ENCODE results near the gene IL21R.
"Not testable (repeated sequence)": the region's sequence is repeated elsewhere in the genome, so short reads cannot be mapped to it uniquely, and the experiment has no call there.

Gene IL21R

DNA sequence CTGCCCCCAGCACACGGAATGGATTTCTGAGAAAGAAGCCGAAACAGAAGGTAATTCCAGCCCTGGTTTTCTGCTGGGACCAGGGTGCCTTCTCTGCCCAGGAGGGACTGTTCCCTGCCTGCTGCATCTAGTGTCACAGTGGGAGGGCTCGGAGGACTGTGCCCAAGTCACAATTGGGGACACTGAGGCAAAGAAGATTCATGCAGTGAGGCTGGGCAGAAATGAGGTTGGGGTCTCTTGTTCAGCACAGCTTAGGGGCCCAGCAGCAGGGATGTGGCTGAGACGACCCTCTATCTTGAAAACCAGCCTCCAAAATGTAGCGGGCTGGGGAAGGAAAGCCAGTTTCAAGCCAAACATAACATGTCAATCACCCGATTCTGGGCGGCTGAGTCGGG lies 592 bp downstream of the IL21R start:
- DNase-seq (ENCODE audit: low read depth): no peak

DNA sequence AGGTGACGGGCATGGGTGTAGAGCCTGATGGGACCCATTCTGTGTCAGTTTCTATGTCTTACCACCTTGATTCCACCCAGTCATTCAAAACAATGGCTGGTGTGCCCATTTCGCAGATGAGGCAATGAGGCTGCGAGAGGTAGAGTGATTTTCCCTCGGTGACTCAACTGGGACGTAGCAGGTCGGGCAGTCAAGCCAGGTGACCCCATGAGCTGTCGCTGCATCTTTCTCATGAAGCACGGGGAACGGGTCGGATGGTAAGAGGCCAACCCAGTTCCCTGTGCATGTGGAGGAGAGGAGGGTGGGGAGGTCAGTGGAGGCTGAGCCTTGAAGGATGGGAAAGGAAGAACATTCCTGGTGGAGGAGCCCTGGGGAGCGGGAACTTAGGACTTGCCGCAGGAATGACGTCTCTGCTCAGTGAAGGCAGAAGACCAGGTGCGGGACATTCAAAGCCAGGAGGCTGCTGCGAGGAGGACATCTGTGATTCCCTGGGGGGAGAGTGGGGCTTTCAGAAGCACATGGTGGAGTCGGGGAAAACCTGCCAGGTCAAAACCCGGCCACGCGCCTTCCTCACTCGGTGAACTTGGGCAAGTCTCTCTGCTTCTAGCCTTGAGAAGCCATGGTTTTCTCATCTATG lies 1.1 kb downstream of the IL21R start:
- DNase-seq (ENCODE audit: low read depth): no peak

DNA sequence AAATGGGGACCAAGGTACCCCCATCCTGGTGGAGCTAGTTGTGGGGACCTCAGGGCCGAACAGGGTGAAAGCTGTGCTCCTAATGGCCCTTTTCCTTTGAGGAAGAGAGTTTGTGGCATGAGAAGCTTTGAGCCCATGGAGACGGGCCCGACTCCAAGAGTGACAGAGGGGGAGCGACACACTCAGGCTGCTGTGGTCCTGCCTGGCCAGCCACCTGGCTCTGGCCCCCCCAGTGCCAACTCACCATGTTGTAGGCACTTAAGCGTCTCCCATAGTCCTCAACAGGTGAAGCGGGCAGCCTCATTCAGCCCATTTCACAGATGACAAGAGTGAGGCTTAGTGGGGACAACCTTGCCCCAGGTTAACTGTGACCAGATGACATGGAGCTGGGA lies 1.6 kb downstream of the IL21R start:
- no peak for DNase-seq (ENCODE audit: low read depth)

DNA sequence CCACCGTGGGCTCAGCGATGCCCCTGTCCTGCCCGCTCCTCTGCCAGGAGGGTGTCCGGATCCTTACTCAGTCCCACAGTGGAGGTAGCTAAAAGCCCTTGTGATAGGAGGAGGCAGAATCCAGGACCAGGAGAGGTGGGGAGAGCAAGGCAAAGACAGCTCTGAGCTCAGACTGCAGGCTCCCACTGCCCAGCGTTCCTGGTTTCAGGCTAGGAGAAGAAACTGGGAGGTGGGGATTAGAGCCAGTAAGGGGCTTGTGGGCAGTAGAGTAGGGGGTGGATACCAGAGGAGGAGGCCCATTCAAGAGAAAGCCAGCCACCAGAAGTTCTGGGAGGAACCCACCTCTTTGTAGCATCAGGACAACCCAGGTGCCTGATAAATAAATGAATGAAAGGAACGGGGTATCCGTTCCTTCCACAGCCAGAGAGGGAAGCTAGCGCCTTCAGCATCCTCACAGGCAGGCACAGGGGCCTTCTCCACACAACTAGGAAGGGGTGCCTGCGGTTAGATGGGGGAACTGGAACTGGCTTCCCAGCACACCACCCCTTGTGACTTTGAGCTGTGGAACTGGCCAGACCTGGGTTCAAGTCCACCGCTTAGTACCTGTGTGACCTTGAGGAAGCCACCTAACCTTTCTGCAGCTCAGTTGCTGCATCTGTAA lies 2.3 kb downstream of the IL21R start:
- no peak for DNase-seq (ENCODE audit: low read depth)

DNA sequence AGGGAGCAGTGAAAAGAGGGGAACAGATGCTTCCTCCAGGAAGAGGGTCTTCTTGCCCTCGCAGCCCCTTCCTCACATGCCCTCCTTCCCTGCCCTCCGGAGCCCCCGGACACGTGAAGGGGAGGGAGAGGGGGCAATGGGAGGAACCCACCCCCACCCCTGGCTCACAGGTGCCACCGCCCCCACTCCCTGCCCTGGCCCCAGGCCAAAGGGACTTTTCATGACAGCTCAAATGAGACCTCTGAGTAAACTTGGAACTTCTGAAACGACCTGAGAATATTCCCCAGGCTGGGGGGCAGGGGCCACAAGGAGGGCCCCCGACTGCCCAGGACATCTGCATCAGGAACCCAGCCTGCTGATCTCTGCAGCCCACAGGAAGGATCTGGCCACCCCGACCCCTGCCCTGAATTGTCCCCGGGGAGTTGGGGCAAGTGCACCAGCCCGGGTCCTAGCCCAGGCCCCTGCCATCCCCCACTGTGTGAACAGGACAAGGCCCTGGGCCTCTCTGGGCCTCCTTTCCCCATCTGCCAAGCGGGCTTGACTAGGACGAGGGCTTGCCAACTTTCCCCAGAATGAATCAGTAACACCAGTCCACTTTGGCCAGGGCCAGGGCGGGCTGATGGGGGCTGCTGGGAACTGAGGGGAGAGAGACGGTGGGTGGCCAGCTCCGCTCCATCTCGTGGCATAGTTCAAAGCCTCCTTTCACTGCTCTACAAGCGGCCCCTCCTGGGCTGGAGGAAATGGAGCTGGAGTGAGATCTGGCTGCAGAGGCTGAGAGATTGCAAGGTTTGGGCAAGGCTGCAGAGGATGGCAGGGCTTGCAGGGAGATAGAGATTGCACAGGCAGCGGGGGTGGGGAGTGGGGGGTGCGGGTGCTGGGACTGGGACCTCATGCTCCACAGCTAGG lies 3.8 kb downstream of the IL21R start:
- no peak for DNase-seq (ENCODE audit: low read depth)

DNA sequence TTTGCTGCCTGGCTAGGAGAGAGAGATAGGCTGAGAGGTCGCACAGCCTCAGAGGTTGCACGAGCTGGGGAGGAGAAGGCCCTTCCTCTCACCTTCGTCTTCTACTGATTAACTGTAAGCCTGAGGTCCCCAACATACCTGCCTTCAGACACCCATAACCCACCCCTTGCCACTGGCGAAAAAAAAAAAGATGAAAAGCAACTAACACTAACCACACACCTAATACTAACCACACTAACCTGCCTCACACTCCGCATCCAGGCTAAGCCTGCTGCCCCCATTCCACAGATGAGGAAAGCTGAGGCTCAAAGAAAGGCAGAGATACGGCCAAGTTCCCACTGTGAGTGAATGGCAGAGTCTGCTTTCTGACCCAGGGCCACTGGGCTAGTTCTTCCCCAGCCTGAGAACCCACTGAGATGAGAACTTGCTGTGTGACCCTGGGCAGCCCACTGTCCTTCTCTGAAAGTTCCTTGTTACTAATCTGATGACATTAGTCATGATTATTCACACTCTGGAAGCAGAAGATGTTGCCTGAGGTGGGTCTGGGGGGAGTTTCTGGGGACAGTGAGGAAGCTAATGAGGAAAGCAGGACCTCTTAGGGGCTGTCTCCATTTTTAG lies 4.6 kb downstream of the IL21R start:
- DNase-seq (ENCODE audit: low read depth): no peak

DNA sequence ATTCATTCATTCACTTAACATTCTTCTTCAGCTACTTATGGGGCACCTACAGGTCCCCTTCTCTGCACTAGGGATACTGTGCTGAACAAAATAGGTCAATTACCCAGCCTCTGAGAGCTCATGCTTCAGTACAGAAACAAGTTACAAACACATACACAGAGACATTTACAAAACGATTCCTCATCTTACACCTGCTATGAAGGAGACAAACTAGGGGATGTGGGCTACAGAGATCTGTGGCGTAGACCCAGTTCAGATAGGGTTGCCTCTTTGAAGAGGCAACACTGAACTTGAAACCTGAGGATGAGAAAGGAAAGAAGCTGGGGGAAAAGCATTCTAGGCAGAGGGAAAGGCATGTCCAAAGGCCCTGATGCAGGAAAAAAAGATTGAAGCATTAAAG lies 5.2 kb downstream of the IL21R start:
- no peak for DNase-seq (ENCODE audit: low read depth)

DNA sequence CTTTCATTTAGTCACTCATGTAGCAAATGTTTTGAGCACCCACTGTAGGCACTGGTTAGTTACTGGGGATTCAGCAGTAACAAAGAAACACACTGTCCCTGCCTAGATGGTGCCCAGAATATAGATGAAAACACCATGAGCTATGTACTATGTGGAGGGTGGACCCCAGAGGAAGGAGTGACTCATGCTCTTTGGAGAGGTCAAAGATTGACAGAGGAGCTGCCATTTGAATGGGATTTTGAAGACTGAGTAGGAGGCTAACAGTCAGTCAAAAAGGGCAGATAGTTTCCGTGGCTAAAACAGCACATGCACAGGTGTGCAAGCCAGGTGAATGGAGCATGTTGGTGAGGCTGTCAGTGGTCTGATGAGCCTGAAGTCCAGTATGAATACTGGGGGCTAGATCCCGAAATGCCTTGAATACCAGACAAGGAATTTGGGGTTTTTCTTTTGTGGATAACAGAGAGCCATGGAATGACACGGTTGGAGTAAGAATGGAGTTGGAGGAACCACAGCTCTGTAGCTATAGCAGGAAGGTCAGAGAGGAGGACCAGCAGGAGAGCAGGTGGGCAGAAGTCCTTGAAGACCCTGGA lies 6.1 kb downstream of the IL21R start:
- peak; percentile 43 for DNase-seq (ENCODE audit: low read depth)

DNA sequence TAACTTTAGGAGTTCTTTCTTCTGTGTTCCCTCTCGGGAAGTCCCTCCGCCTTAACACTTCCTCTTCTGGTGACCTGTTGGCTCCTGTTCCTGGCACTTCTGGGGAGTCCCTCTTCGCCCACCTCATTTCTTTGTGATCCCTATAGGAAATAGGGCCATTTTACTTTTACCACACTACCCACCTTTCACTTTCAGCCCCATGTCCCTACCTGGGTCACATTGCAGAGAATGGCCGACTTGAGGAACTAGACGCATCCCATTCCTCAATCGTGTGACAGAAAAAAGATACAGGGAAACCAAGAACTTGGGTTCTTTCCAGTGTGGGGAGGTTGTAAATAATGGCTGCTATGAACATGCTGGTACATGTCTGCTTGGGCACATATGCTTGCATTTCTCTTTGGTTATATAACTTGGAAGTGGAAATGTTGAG lies 6.6 kb downstream of the IL21R start:
- DNase-seq (ENCODE audit: low read depth): no peak

DNA sequence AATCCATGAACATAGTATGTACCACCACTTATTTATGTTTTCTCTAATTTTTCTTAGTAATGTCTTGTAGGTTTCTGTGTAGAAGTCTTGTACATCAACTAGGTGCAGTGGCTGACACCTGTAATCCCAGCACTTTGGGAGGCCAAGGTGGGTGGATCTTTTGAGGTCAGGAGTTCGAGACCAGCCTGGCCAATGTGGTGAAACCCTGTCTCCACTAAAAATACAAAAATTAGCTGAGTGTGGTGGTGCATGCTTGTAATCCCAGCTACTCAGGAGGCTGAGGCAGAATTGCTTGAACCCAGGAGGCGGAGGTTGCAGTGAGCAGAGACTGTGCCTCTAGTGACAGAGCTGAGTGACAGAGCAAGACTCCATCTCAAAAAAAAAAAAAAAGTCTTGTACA lies 8.0 kb downstream of the IL21R start:
- DNase-seq (ENCODE audit: low read depth): not testable (repeated sequence)

DNA sequence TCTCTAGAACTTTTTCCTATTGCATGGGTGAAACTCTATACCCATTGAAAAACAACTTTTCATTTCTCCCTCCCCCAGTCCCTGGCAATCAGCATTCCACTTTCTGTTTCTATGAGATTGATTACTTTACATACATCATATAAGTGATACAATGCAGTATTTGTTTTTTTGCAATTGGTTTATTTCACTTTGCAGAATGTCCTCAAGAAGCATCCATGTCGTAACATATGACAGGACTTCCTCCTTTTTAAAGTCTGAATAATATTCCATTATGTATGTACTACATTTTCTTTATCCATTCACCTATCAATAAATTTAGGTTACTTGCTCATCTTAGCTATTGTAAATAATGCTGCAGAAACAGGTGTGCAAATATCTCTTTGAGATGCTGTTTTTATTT lies 8.8 kb downstream of the IL21R start:
- no peak for DNase-seq (ENCODE audit: low read depth)

DNA sequence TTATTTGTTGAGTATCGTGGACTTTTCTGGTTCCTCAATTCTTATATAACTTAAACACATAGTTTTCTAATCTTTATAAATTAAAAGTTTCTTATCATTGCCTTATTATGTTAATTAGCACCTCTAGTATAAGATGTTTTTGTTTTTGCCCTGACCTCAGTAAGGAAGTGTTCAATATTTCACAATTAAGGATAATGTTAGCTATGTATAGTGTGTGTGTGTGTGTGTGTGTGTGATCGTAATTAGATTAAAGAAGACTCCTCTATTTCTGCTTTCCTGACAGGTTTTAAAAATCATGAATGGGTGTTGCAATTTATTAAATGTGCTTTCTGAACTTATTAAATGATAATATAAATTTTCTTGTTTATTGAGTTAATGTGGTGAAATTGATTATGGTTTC lies 12.0 kb downstream of the IL21R start:
- DNase-seq (ENCODE audit: low read depth): no peak

DNA sequence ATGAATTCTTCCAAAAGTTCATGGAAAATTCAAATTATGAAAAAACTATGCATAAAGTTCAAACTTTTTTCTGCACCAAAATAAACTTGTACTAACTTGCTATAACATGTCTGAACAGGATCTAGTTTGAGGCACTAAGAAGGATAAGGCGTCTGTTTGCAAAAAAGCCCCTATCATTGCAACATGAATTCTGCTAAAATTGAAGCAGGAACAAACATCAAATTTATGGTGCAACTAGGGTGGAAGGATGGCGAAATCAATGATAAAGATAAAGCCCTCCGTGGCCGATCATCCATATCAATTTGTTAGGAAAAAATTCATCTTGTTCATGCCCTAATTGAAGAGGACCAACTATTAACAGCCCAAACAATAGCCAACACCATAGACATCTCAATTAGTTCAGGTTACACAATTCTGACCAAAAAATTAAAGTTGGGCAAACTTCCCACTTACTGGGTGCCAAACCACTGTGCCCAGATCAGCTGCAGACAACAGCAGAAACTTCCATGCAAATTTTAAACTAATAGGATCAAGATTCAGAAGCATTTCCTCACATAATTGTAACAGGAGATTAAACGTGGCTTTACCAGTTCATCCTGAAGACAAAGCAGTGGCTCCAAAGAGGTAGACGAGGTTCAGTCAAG lies 12.9 kb downstream of the IL21R start:
- no peak for DNase-seq (ENCODE audit: low read depth)

DNA sequence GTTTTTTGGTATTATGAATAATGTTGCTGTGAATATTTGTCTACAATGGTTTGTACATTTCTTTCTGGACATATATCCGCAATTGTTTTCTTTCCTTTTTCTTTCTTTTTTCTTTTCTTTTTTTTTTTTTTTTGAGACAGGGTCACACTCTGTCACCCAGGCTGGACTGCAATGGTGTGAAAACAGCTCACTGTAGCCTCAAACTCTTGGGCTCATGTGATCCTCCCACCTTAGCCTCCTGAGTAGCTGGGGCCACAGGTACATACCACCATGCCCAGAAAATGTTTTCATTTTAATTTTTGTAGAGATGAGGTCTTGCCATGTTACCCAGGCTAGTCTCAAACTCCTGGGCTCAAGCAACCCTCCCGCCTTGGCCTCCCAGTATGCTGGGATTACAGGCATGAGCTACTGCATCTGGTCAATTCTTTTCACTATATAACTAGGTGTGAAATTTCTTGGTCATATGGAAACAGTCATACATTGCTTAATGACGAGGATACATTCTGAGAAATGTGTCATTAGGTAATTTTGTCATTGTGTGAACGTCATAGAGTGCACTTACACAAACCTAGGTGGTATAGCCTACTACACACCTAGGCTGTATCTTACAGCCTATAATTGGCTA lies 15.2 kb downstream of the IL21R start:
- DNase-seq (ENCODE audit: low read depth): no peak

DNA sequence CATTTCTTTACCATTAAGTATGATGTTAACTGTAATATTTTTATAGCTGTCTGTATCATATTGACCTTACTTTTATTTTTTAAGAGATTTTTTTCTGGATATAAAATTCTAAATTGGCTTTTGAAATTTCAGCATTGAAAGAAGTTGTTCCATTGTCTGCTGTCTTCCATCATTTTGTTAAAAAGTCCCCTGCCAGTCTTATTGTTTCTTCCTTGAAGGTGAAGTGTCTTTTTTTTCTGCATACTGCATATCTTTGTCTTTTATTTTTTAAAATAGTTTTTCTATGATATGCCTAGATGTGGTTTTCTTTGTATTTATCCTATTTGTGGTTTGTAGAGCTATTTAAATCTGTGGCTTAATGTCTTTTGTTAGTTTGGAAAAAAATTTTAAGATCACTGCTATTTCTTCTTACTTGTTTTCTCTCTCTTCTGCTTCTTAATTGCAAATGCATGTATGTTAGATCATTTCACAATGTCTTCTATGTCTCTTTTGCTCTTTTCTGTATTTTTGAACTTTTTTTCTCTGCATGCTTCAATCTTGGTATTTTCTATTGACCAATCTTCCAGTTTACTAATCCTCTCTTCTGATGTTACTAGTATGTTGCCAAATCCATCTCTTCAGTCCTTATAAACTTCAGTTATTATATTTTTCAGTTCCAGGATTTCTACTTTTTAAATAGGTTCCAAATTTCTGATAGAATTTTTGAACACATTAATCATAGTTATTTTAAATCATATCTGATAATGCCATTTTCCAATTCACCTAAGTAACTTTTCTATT lies 20.2 kb downstream of the IL21R start:
- no peak for DNase-seq (ENCODE audit: low read depth)

DNA sequence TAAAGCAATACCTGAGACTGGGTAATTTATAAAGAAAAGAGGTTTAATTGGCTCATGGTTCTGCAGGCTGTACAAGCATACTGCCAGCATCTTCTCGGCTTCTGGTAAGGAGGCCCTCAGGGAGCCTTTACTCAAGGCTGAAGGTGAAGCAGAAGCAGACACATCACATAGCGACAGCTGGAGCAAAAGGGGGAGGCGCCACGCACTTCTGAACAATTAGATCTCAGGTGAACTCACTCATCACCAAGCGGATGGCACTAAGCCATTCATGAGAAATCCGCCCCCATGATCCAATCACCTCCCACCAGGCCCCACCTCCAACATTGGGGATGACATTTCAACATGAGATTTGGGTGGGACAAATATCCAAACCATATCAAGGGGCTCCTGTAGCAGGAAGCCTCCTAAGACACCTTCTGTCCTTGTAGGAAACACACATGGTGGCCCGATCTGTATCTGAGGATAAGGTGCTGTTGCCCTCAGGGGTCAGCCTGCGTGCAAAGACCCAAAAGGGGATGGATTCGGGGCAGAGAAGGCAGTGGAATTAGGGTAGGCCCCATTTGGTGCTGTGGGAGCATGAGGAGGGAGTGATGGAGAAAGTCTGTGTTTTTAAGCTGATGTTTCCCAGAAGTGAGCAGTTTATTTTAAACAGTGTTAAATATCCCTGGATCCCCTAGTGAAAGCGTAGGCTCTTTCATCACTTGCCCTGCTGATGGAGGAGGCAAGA lies 23.0 kb downstream of the IL21R start:
- no peak for DNase-seq (ENCODE audit: low read depth)

DNA sequence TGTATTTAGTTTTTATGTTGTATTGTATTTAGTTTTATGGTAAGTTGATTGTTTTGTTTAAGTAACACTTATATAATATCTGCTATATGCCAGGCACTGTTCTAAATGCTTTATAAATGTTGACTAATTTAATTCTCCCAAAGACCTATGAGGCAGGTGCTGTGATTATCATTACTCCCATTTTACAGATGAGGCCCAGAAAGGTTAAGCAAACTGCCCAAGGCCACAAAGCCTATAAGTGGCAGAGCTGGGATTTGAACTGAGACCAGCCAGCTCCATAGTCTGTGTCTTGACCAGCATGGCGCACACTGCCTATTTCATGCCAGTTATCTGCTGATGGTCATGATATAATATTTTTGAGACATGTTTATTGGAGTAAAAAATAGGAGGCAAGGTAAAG lies 24.0 kb downstream of the IL21R start:
- no peak for DNase-seq (ENCODE audit: low read depth)

DNA sequence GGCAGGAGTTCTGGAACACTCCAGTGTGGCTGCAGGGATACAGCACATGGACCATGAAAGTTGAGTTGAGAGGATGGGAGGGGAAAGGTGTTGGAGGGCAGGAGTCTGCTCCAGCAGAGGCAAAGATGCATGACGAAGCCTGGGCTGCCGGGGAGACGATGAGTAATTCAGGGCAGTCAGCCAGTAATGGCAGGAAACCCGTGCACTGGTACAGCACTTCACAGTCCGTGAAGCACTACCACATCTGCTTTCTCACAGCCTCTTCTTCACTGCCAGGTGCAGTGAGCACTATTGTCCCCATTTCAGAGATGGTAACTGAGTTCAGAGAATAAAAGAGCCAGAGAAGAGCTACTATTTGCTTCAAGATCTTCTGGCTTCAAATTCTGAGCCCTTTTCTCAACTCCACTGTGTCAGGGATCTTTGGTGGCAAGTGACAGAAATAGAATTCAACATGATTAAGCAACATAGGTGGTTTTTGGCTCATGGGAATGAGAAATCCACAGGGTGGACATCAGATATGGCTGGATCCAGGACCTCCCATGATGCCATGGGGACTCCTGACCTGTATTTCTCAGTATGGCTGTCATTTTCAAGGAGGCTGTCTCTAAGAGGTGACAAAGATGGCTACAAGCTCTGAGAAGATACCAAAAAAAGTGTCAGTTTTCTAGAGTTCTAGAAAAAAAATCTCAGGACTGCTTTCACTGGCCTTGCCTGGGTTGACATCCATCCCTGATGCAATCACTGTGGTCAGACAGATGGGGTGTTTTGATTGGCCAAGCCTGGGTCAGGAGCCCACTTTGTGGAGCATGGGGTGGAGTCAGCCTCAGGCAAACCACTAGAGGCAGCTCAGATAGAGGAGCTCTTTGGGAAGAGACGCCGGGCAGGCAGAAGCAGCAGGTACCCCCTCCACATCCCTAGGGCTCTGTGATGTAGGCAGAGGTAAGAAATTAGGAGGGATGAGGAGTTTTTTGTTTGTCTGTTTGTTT lies 24.7 kb downstream of the IL21R start:
- peak; percentile 91 for DNase-seq (ENCODE audit: low read depth)

DNA sequence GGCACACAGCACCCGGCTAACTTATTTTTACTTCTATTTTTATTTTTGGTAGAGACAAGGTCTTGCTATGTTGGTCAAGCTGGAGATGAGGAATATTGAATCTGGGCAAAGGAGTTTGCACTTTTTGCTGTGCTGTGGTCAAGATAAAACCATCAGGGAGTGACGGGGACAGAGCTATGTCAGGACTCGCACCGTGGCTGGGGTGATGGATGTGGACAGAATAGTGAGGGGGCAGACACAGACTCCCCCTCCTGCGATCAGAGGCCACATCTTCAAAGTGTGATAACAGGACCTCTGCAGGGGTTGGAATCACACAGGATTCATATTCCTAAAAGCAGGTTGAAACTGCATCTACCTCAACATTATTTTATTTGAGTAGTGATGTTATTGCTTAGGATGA lies 25.6 kb downstream of the IL21R start:
- no peak for DNase-seq (ENCODE audit: low read depth)
